Hematopoietic multipotent progenitor cell treated with erythropoietin and hydrocortisone succinate and interleukin-3 and kit ligand, for 15 days (in vitro differentiated cells): ENCODE measurements around the gene KANSL3.
"Not testable (repeated sequence)": the region's sequence is repeated elsewhere in the genome, so short reads cannot be mapped to it uniquely, and the experiment has no call there.

ENCODE experiments used
- DNase-seq: peaks from one replicate; pipeline ENCODE4 v3.0.0-alpha.2; 2015; ENCODE audit warnings: low spot score

Gene KANSL3

GRCh38 chr2:96557421-96557820, 80.7 kb downstream of the KANSL3 start:
- not testable (repeated sequence) for DNase-seq

GRCh38 chr2:96556441-96557330, 81.4 kb downstream of the KANSL3 start:
- no peak for DNase-seq

DNA sequence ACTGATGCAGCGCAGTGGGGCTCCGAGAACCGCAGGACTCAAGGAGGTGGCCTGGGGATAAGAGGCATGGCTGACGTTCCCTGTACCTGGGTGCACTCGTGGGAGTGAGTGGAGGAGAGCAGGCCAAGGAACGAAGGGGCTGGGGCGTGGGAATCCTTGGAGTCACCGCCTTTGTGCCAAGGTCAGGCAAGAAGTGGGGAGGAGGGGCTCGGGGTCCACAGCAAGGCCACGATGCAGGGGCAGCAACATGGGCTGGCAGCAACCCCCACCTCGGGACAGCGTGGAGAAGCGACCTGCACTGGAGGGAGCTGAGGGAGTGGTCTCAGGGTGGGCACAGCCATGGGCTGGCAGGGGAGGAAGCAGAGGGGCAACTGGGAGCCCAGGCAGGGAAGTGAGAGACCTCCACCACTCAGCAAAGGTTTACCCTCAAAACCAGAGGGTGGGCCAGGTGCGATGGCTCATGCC, 82.9 kb downstream of the KANSL3 start:
- DNase-seq = no peak

GRCh38 chr2:96554293-96555145, 83.6 kb downstream of the KANSL3 start:
- peak; percentile 60 for DNase-seq

DNA sequence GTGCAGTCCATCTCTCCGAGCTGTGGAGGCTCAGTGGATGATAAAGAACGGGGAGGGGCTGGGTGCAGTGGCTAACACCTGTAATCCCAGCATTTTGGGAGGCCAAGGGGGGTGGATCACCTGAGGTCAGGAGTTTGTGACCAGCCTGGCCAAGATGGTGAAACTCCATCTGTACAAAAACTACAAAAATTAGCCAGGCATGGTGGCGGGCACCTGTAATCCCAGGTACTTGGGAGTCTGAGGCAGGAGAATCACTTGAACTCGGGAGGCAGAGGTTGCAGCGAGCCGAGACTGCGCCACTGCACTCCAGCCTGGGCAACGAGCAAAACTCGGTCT, 84.2 kb downstream of the KANSL3 start:
- DNase-seq = not testable (repeated sequence)

- DNase-seq = no peak
Observed at GRCh38 chr2:96553176-96553956, 84.7 kb downstream of the KANSL3 start.

DNA sequence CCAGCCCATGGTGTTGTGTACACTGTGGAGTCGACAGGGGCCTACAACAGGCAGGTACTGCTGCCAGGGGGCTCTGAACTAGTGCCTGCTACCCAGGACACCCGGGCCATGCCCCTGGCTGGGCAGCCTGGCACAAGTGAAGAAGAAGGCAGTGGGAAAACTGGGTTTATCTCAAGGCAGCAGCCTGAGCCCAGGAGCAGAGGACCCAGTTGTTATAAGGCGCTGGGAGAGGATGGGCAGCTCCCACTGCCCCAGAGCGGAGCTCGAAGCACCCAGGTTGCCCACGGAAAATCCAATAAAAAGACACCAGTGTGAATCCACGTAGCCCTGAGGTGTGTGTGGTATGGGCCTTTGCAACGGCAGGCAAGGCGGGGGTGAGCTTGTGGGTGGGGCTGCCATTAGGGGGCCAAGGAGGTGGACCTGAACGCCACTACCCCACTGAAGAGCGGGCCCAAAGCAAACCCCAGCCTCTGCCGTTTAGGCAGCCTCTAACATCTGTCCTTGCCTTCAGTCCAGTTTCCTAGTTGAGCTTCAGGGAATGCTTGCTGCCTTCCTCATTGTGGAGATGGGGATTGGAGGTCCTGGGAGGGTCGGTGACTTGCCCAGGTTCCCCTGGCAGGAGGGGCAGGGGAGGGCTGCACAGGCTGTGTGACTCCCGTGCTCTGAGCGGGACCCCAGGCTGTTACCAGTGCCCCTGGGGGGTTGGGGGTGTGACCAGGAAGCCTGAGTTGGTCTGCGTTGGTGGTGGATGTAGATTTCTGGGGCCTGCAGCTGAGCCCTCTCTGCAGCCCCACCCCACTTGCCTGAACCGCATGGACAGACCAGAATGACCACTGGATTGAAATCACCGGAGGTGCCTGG, 85.6 kb downstream of the KANSL3 start:
- DNase-seq = no peak

- DNase-seq = no peak
Observed at GRCh38 chr2:96551605-96552314, 86.4 kb downstream of the KANSL3 start.

DNA sequence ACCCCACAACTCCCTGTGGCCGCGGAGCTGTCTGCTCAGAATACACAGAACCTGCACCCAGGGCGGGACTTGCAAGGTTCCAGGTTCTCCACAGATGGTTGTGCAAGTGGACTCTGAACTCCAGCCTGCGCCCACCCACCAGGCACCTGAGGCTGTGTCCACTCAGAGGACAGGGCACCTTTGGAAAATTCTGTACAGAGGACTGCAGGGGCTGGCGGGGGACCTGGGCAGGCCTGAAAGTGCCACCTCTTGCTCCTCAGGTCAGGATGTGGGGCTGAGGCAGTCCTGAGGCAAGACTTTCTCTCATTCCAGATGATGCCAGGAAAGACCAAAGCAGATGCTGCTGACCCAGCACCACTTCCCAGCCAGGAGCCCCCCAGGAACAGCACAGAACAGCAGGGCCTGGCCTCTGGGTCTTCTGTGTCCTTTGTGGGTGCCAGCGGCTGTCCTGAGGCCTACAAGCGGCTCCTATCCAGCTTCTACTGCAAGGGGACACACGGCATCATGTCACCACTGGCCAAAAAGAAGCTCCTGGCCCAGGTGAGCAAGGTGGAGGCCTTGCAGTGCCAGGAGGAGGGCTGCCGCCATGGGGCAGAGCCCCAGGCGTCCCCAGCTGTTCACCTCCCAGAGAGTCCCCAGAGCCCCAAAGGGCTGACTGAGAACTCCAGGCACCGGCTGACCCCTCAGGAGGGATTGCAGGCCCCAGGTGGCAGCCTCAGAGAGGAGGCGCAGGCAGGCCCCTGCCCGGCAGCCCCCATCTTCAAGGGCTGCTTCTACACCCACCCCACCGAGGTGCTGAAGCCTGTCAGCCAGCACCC, 87.1 kb downstream of the KANSL3 start:
- no peak for DNase-seq

- peak; percentile 35 for DNase-seq
Observed at GRCh38 chr2:96549967-96550786, 87.9 kb downstream of the KANSL3 start.

- DNase-seq = no peak
Observed at GRCh38 chr2:96549466-96549785, 88.7 kb downstream of the KANSL3 start.

DNA sequence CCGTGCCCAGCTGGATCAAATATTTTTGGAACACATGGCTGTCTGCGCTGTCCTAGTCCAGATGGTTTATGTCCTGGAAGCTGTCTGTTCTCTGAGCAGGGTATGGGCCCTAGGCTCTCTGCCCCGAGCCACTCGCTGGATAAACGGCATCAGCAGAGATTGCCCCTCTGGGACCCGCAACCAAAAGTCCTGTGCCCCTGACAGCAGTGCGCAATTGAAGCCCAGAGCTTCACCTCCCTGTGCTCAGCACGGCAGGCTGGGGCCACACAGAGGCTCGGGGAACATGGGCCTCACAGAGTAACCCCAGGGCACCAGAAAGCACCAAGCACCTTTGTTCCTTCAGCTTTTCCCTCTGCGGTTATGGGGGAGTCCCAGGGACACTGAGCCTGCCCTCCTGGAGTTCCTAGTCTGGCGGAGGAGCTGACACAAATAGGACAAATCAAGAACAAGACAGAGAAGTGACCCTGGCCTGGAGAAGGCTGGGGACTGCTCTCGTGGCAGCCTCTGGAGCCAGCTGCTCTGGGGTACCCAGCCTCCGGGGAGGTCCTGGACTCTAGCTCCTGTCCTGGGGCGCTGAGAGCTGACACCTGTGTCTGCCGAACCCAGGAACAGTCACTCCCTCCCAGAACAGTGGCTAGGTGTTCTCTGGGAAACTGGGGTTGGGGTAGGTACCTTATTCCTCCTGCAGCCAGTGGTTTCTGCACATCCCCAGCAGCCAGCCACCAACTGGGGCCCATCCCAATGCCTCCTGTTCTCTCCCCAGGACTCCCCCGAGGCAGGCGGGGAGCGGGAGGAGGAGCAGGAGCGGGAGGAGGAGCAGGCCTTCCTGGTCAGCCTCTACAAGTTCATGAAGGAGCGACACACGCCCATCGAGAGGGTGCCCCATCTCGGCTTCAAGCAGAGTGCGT, 89.3 kb downstream of the KANSL3 start:
- DNase-seq = no peak

DNA sequence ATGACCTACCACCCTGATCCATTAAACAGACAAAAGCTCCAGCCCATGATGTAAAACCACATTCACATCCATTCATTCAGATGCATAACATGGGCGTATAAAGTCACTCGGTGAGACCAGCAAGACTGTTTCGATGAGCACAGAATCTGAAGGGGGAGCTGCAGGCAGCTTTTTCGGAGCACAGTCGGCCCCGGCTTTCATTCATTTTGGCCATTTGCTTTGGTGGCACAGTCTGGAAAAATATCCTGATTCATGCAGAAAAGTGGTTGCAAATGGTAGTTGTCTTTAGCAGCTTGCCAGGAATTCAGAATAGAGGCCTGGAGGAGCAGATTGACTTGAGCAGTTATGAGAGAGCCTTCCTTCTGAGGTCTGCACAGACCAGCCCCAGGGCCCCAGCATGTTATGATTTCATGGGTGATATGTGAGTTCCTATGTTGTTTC, 90.4 kb downstream of the KANSL3 start:
- no peak for DNase-seq

DNA sequence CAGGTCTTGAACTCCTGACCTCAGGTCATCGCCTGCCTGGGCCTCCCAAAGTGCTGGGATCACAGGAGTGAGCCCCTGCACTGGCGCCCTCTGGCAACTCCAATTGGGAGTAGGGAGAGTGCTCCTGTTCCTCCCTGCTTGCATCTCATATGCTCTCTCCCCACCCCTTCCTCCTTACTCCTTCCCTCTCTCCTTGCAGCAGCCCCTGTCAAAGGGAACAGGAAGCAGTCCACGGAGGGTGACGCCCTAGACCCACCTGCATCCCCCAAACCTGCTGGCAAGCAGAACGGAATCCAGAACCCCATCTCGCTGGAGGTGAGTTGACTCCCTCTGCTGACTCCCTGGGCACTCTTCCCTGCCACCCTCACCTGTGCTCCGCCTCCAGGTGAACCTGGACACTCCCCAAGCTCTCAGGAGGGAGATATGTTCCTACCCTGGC, 90.9 kb downstream of the KANSL3 start:
- no peak for DNase-seq

DNA sequence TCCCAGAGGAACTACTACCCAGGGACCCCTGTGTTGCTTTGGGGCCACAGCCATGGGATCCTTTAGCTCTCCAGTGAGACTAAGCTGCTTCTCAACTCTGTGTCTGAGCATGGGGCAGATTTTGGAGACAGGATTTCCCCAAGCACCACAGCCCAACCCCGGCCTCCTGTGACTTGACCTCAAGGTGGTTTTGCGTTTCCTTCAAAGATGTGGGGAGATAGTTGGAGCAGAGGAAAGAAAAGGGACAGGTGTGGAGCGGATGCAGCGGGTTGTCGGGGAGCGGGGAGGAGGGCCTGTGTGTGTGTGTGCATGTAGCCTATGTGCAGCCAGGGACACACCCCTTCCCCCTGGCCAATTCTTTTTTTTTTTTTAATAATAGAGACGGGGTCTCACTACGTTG, 91.3 kb downstream of the KANSL3 start:
- no peak for DNase-seq

DNA sequence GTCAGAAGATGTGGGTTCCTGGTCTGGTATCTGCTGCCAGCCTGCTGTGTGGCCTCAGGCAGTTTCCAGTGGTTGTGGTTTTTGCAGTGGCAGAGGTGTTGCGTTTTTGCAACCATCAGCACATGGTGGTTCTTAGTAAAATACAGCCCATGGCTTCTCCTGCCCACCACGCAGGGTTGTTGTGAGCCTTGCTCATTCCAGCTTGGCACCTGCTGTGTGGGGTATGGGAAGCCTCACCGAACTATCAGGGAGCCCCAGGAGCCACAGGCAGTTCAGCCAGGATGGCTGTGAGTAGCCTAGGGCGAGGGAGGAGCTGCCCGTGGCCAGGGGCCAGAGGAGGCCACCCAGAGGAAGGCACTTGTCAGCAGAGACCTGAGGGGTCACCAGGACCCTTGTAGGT, 91.8 kb downstream of the KANSL3 start:
- no peak for DNase-seq
